Heart right ventricle (tissue), 16 donors: Measurements from ENCODE around the gene FAM217A. TPM values are rescaled to one million over a fixed set of nuclear protein-coding genes. Genes with fewer than 3 reads are reported as not detected.

Source experiments
- ATAC-seq, 8 donors: fragments of 200-7000 bp; cut with Tn5 transposase; one replicate each; pipeline ENCODE4 v1.9.1; 2020; ENCODE audit warnings: mild to moderate bottlenecking in 8 of 8, moderate library complexity in 8 of 8, moderate number of reproducible peaks in 1 of 8
- DNase-seq, 2 donors: peaks; one replicate each; pipeline ENCODE4 v3.0.0-alpha.2; 2020
- H3K27ac ChIP-seq, 10 donors: fragments of 200-600 bp; sonication (generic) in 2 of 10; one replicate each; pipeline versions ENCODE4 v1.5.0 to v1.8.0; 2020 to 2022; ENCODE audit warnings: mild to moderate bottlenecking in 3 of 10
- H3K27me3 ChIP-seq, 7 donors: fragments of 200-600 bp; one replicate each; pipeline ENCODE4 v1.8.0; 2021 to 2022; ENCODE audit warnings: mild to moderate bottlenecking in 2 of 7
- H3K36me3 ChIP-seq, 9 donors: fragments of 200-600 bp; sonication (generic) in 1 of 9; one replicate each; pipeline versions ENCODE4 v1.5.0 to v1.8.0; 2020 to 2022; ENCODE audit warnings: mild to moderate bottlenecking in 2 of 9
- H3K4me1 ChIP-seq, 9 donors: fragments of 200-600 bp; sonication (generic) in 1 of 9; one replicate each; pipeline versions ENCODE4 v1.5.0 to v1.8.0; 2020 to 2022; ENCODE audit warnings: mild to moderate bottlenecking in 4 of 9
- H3K4me3 ChIP-seq, 10 donors: fragments of 200-600 bp; sonication (generic) in 2 of 10; one replicate each; pipeline versions ENCODE4 v1.5.0 to v1.8.0; 2020 to 2022; ENCODE audit warnings: mild to moderate bottlenecking in 7 of 10, moderate library complexity in 2 of 10
- H3K9me3 ChIP-seq, 11 donors: fragments of 200-600 bp in 10 of 11; sonication (generic) in 2 of 11; one replicate each; pipeline versions ENCODE4 v1.5.0 to v1.8.0; 2013 to 2022; ENCODE audit warnings: mild to moderate bottlenecking in 2 of 11, control low read depth in 1 of 11, moderate library complexity in 1 of 11
- CTCF ChIP-seq, 9 donors: fragments of 200-600 bp; sonication (generic) in 2 of 9; IDR thresholded peaks; one replicate each; pipeline versions ENCODE4 v1.5.0 to v1.8.0; 2021 to 2022; ENCODE audit warnings: antibody characterized with exemption in 9 of 9, mild to moderate bottlenecking in 5 of 9, moderate library complexity in 1 of 9
- WGBS, 2 donors: extraction: QIAGEN DNeasy Blood & Tissue Kit; methylation state at CpG; one replicate each; pipeline ENCODE4 v1.1.7; 2013; ENCODE audit warnings: inconsistent platforms in 1 of 2; 5-methylcytosine and 5-hydroxymethylcytosine counted together
- intact Hi-C, 10 donors: fragments of 100-400 bp; cut with DNase I; formaldehyde crosslinking; loops; one replicate each; pipeline versions ENCODE4 v1.11.1 to v1.14.2; 2022
- polyA plus RNA-seq, 2 donors: library from polyadenylated mRNA; stranded (reverse); fragments of 200-250 nt; gene quantifications; one replicate each; pipeline ENCODE4 v1.2.3, GENCODE V29; 2013
- total RNA-seq, 10 donors: library from RNA; stranded (reverse); fragmentation: NEBNext Ultra II Directional in 3 of 10; extraction: Animal tissue kit (Norgen Biotek cat#: 25700) in 3 of 10; gene quantifications; one replicate each; pipeline versions ENCODE4 v1.2.1 to v1.2.4, GENCODE V29; 2021 to 2023
- donor health status: Arrhythmogenic right ventricular cardiomyopathy.
- donor health status: ischemic (EF 13 %, LVEDD 7.1; RV severe dilation, severe dysfunction).
- donor health status: healthy with polysubstance abuse.
- donor health status: DM: no; HTN: yes; CAD: no.
- donor health status: DM: no; HTN: no; CAD: no.
- donor health status: ischemic (EF 25% LVEDD 6.9; RV normal size, moderate dysfunction).
- donor health status: ischemic (EF 25% LVEDD 5.7; RV mildly dilated, moderate dysfunction).
- donor health status: healthy.
- donor health status: DM: yes; HTN: yes; CAD: no.
- donor health status: Ischemic cardiomyopathy.
- donor health status: ischemic (EF 35%, LVEDD 5.7; RV mildly dilated, moderate dysfunction).
- donor health status: nonischemic (EF 11% LVEDD 7.7; RV severe dilation, severe dysfunction).
- donor health status: DM: yes; HTN: yes; CAD: no.
- donor health status: PGD.
- donor health status: ischemic (EF 29% LVEDD 5.4; RV normal size, mild dysfunction).
- donor health status: nonischemic (EF 23%, LVEDD 6.1; RV moderate dilation, normal function).

FAM217A gene
- total and polyA plus RNA-seq, 12 donors, result not detected

DNA sequence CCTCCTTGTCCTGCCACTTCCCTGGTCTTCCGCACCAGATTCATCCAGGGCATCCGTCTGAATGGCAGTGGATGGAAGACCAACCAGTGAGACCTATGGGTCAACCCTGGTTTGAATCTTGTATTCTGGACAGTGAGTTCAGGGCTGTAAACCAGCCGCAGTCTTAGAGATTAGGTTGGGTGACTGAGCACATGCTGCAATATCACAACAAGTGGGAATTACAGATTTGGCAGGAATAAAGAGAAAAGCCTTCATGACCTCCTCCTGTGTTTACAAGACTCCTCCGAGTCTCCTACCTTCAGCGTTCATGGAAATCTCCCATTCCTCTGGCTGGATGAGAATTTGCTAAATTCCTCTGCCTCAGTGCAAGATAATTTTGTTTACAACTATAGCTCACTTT is 46.6 kb upstream of the FAM217A start:
- TF ChIP-seq CTCF (IDR thresholded peaks at IDR 0.05), result no peak
- 86 to 88% methylated on average over 5 of the region's 5 CpGs for WGBS, 2 donors
- Histone ChIP-seq H3K27ac (no peak overlapping the region), H3K4me1 (peaks cover 0 to 17% (median 7%) of the 10 kb centered on the region in 9 donors), H3K9me3 (no peaks in the 10 kb centered on the region), H3K27me3 (no peaks in the 10 kb centered on the region), H3K4me3 (no peak overlapping the region), H3K36me3 (peaks cover 0 to 100% (median 68%) of the 10 kb centered on the region in 9 donors)
- ATAC-seq (no peak), DNase-seq (no peak)
- intact Hi-C loops, result loop anchor here in 3 of 10 donors (2.0 to 10.0 kb wide), 3 partner anchors 63 to 71 kb away; no protein-coding TSS in a partner anchor

DNA sequence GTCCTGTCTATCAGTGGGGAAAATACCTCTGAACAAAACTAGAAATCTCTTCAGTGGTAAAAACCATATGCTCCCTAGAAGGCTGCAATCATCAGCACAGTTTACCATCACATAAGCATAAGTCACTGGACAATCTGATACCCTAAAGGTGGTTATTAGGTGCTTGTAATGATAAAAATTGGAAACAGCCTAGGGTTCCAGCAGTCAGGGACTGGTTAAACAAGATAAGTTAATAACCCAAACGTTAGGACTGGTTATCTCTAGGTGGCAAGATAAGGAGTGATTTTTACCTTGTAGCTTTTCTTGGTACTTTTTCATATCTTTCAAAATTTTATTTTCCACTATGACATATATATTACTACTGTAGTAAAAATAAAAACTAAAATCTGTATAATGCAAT is 45.4 kb upstream of the FAM217A start:
- no peak for ATAC-seq

DNA sequence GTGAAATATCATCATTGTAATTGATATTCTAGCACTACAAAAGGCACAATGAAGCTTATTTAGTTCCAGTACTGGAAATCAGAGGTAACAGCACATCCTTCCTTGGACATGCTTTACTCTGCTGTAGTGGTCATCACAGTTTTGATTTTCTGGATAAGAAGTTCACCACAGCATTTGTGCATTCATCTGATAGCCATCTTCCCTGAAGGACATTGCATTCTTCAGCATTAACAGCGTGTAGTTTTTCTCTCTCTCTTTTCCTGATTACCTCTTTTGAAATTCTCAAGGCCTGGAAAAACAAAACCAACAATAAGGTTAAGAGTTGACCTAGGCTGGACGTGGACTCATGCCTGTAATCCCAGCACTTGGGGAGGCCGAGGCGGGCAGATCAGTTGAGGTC is 36.8 kb upstream of the FAM217A start:
- H3K4me1 ChIP-seq, result no peaks in the 10 kb centered on the region
- ATAC-seq, result no peak
- no peak for TF ChIP-seq CTCF (IDR thresholded peaks at IDR 0.05)

More for the DNA sequence above, 45.4 kb upstream of the FAM217A start:
- WGBS, 2 donors, result 21 to 40% methylated on average over 1 of the region's 1 CpG
- H3K9me3 ChIP-seq, result no peaks in the 10 kb centered on the region
- H3K27ac ChIP-seq, result no peak overlapping the region
- intact Hi-C loops, result loop anchor here in 3 of 10 donors (2.0 to 10.0 kb wide), 3 partner anchors 62 to 70 kb away; no protein-coding TSS in a partner anchor
- H3K4me1 ChIP-seq, result peaks cover 0 to 17% (median 6%) of the 10 kb centered on the region in 9 donors
- peaks cover 0 to 100% (median 68%) of the 10 kb centered on the region in 9 donors for H3K36me3 ChIP-seq
- no peak for DNase-seq
- no peak for TF ChIP-seq CTCF (IDR thresholded peaks at IDR 0.05)
- no peak overlapping the region for H3K4me3 ChIP-seq
- H3K27me3 ChIP-seq, result no peaks in the 10 kb centered on the region

DNA sequence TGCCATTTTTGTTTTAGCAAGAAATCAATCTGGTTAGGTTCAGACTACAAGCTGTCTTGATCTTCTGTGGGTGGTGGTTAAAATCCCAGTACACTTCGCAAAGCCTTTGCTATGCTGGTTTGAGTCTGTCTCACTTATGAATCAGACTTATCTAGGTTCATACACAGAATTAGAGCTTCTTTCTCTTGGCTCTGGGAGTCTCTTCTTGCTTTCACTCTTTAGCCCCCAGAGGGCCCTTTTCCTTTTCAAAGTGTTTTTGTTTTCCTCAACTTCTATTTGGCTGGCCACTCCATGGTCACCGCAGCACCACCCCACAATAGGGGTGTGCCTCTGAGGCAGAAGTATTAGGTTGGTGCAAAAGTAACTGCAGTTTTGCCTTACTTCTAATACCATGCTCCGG is 35.2 kb upstream of the FAM217A start:
- no peak for TF ChIP-seq CTCF (IDR thresholded peaks at IDR 0.05)
- Histone ChIP-seq H3K27me3 (no peaks in the 10 kb centered on the region), H3K27ac (no peak overlapping the region), H3K9me3 (peaks cover 0 to 18% (median 6%) of the 10 kb centered on the region in 11 donors), H3K4me1 (peaks cover 0 to 14% (median 8%) of the 10 kb centered on the region in 9 donors), H3K36me3 (peaks cover 0 to 52% (median 41%) of the 10 kb centered on the region in 9 donors), H3K4me3 (no peak overlapping the region)
- intact Hi-C loops, result loop anchor here in 2 of 10 donors (5.0 to 10.0 kb wide), 2 partner anchors 47 to 49 kb away; no protein-coding TSS in a partner anchor
- WGBS, 2 donors, result 88 to 99% methylated on average over 3 of the region's 3 CpGs
- DNase-seq (no peak), ATAC-seq (no peak)

More for the DNA sequence above, 36.8 kb upstream of the FAM217A start:
- peaks cover 0 to 68% (median 55%) of the 10 kb centered on the region in 9 donors for H3K36me3 ChIP-seq
- no peak overlapping the region for H3K27ac ChIP-seq
- WGBS, 2 donors, result 93 to 95% methylated on average over 4 of the region's 4 CpGs
- no peak overlapping the region for H3K4me3 ChIP-seq
- no peak for DNase-seq
- peaks cover 0 to 18% (median 6%) of the 10 kb centered on the region in 11 donors for H3K9me3 ChIP-seq
- no peaks in the 10 kb centered on the region for H3K27me3 ChIP-seq
- intact Hi-C loops, result loop anchor here in 1 of 10 donors (10.0 kb wide), 1 partner anchor 51 kb away; no protein-coding TSS in a partner anchor
